Measurements from ENCODE around the gene CLPX.
"Not testable (repeated sequence)": the region's sequence is repeated elsewhere in the genome, so short reads cannot be mapped to it uniquely, and the experiment has no call there.

The CLPX gene

DNA sequence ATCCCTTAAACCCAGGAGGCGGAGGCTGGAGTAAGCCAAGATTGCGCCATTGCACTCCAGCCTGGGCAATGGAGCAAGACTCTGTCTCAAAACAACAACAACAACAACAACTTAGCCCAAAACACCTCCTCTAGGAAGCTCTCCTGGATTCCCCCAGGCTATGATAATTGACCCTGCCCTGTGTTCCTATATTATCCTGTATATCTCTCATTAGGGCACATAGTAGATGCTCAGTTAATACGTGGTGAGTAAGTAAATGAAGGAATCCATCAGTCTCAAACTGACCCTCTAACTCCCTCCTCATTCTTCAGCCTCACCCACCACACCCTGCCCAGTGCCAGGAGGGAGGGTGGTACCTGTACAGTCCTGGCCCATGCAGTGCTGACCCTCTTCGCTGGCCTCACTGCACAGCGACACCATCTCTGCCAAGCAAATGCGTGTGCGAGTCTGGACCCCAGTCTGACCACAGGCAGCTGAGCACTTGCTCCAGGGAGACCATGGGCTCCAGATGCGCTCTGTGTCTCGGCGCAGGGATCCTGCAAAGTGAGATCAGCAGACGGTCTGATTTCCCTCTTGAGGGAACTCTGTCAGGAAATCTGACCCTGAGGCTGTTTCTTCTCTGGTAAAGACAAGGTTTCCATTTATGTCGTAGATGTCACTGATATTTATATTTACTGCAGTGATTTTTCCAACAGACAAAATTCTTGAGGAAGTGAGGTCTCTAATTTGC is 20.0 kb upstream of the CLPX start:
- DNase-seq, result no peak

- no peak for DNase-seq
Measured at GRCh38 chr15:65204236-65204930, 19.2 kb upstream of the CLPX start.

DNA sequence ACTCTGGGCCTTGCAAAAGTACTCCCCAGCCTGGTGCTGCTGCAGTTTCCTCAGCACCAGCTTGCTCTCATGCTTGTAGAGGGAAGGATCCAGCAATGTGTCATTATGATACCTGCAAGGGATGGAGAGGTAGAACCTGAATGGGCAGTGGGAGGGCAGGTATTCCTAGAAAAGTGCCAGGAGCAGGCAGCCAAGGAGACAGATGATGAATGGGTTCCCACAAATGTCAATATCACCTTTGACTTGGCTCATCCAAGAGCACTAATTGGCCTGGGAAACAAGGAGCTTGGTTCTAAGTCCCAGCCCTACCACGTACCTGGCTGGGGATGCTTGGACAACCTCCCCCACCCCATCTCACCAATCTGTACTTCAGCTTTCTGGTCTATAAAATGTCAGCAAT is 16.8 kb upstream of the CLPX start:
- DNase-seq, result no peak

- no peak for DNase-seq
Measured at GRCh38 chr15:65198571-65198970, 13.4 kb upstream of the CLPX start.

- no peak for DNase-seq
Measured at GRCh38 chr15:65197337-65197645, 12.1 kb upstream of the CLPX start.

DNA sequence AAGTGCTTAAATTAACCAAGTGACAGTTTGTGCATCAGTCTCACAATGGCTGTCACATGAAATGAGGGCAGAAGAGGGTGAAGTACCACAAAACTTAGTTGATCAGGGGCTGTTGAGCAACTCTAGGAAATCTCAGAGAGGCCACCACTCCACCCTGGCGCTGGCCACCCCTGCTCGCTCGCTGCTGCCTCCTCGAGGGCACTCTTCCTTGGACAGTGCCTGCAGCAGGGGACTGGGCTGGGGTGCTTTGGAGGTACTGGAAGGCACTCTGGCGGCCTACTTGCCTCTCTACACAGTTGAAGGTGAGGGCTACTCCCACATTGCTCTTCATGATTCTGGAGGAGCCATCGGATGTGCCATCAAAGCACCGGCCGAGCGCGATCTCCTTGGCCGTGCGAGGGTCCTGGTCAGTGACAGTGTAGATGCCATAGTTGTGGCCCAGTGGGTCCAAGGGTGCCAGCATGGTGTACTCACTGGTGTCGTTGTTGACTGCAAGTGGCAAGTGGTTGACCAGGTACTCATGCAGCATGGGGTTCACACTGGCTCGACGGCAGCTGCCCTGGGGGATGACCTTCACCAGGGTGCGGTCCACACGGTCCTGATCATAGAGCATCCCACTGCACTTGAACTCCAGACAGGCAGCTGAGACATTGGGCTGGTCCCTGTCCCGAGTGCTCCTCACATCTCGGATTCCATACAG is 11.6 kb upstream of the CLPX start:
- DNase-seq, result no peak

DNA sequence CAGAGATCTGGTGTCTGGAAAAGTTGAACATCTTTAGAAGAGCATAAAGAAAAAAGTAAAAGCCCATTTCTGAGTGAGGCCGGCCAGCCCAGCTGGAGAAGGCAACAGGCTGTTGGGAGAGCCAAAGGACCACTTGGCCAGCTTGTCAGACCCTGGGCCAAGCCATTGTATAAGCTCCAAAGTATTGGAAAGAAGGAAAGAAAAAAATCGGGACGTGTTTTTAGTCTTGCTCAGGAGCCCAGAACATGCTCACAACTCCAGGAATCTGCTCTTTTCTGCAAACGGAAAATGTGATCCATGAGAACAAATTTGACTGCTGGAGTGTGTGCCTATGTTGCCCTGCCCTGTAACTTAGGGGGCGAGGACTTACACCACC is 10.4 kb upstream of the CLPX start:
- DNase-seq, result no peak

GRCh38 chr15:65194826-65195547 is 9.8 kb upstream of the CLPX start:
- DNase-seq, result no peak

- DNase-seq, result no peak
Measured at GRCh38 chr15:65192016-65192415, 6.9 kb upstream of the CLPX start.

- peak in 1 of 5 donors; percentile 8 for DNase-seq
Measured at GRCh38 chr15:65189102-65189740, 4.1 kb upstream of the CLPX start.

GRCh38 chr15:65188472-65188871 is 3.3 kb upstream of the CLPX start:
- DNase-seq, result not testable (repeated sequence)

- peak in 3 of 5 donors; percentile 6 to 37 (median 9) for DNase-seq
Measured at GRCh38 chr15:65184305-65184867, 756 bp downstream of the CLPX start.

- no peak for DNase-seq
Measured at GRCh38 chr15:65183865-65184159, 1.3 kb downstream of the CLPX start.

GRCh38 chr15:65182538-65182937 is 2.6 kb downstream of the CLPX start:
- no peak for DNase-seq

DNA sequence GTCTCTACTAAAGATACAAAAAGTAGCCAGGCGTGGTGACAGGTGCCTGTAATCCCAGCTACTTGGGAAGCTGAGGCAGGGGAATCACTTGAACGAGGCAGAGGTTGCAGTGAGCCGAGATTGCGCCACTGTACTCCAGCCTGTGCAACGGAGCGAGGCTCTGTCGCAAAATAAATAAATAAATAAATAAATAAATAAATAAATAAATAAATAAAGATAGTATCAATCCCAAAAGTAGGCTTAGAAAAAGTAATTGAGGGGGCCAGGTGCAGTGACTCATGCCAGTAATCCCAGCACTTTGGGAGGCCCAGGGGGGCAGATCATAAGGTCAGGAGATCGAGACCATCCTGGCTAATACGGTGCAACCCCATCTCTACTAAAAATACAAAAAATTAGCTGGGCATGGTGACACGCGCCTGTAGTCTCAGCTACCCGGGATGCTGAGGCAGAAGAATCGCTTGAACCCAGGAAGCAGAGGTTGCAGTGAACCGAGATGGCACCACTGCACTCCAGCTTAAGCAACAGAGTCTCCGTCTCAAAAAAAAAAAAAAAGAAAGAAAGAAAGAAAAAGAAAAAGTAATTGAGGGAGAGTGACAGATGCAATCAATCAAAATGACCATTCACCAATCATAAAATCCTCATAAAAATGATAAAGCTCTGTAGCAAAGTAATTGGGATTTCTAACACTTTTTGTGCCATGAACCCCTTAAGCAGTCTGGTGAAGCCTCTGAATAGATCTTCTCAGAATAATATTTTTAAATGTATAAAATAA is 3.4 kb downstream of the CLPX start:
- DNase-seq, result not testable (repeated sequence)

GRCh38 chr15:65180167-65180566 is 5.0 kb downstream of the CLPX start:
- DNase-seq, result no peak

- DNase-seq, result no peak
Measured at GRCh38 chr15:65177901-65178300, 7.2 kb downstream of the CLPX start.

GRCh38 chr15:65176056-65176455 is 9.1 kb downstream of the CLPX start:
- no peak for DNase-seq

- DNase-seq, result no peak
Measured at GRCh38 chr15:65175511-65175910, 9.6 kb downstream of the CLPX start.

GRCh38 chr15:65174509-65174908 is 10.6 kb downstream of the CLPX start:
- no peak for DNase-seq

DNA sequence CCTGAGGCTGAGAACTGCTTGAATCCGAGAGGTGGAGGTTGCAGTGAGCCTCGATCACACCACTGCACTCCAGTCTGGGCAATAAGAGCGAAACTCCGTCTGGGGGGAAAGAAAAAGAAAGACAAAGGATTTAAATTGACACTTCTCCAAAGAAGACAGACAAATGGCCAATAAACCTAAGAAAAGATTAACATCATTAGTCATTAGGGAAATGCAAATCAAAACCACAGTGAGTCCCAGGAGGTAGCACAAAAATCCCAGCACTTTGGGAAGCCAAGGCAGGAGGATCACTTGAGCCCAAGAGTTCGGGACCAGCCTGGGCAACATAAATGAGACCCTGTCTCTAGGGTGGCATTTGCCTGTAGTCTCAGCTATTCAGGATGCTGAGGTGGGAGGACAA is 12.6 kb downstream of the CLPX start:
- no peak for DNase-seq

GRCh38 chr15:65171428-65171827 is 13.7 kb downstream of the CLPX start:
- no peak for DNase-seq
